B cell (primary cell): ENCODE data around the gene KCNJ10.

Experiments
- EZH2 ChIP-seq: IDR thresholded peaks from 2 replicates; pipeline ENCODE4 v1.6.1; 2012; ENCODE audit warnings: borderline replicate concordance, low read depth, mild to moderate bottlenecking, moderate library complexity, low read length; ENCODE audit not compliant: insufficient read depth, poor library complexity, severe bottlenecking
- TF ChIP-seq, protein P1 (sequence below): fragments of 200-600 bp; IDR thresholded peaks from one replicate; pipeline ENCODE4 v1.8.0; 2022; ENCODE audit warnings: antibody characterized with exemption, mild to moderate bottlenecking

DNA sequence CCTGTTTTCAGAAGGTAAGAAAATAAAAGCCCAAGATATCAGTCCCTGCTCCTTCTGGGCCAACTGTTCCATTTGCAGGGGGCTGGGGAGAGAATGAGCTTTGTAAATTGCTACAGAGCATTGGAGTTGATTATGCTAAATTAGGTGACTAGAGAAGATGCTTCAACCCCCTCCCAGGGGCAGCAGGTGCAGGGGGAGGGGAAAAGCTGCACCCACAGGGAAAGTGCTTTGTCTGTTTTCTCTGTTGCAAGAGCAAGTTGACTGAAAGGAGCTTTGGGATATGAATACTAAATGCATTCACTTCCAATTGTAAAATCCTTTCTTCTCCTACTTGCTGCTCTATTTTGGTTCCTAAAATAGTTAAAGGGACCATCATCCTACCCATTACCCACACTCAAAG lies 21.6 kb downstream of the KCNJ10 start:
- TF ChIP-seq, protein P1, sequence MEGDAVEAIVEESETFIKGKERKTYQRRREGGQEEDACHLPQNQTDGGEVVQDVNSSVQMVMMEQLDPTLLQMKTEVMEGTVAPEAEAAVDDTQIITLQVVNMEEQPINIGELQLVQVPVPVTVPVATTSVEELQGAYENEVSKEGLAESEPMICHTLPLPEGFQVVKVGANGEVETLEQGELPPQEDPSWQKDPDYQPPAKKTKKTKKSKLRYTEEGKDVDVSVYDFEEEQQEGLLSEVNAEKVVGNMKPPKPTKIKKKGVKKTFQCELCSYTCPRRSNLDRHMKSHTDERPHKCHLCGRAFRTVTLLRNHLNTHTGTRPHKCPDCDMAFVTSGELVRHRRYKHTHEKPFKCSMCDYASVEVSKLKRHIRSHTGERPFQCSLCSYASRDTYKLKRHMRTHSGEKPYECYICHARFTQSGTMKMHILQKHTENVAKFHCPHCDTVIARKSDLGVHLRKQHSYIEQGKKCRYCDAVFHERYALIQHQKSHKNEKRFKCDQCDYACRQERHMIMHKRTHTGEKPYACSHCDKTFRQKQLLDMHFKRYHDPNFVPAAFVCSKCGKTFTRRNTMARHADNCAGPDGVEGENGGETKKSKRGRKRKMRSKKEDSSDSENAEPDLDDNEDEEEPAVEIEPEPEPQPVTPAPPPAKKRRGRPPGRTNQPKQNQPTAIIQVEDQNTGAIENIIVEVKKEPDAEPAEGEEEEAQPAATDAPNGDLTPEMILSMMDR, result no peak
- TF ChIP-seq EZH2, result no peak
